SK-N-MC (cell line): Measurements from ENCODE around the gene PTTG1.

Experiments used
- EZH2 ChIP-seq: fragments of 200-600 bp; sonication (generic); IDR thresholded peaks from one replicate; pipeline ENCODE4 v1.6.1; 2017; ENCODE audit warnings: antibody characterized with exemption
- FOXP2 ChIP-seq: optimal IDR thresholded peaks from 2 replicates; pipeline ENCODE3; 2011; ENCODE audit warnings: mild to moderate bottlenecking, moderate library complexity; ENCODE audit not compliant: insufficient read depth; ENCODE audit errors: extremely low read length, control extremely low read depth
- POLR2AphosphoS5 ChIP-seq: IDR thresholded peaks from 2 replicates; pipeline ENCODE4 v1.6.1; 2012; ENCODE audit warnings: mild to moderate bottlenecking, low read depth, low read length, borderline replicate concordance

DNA sequence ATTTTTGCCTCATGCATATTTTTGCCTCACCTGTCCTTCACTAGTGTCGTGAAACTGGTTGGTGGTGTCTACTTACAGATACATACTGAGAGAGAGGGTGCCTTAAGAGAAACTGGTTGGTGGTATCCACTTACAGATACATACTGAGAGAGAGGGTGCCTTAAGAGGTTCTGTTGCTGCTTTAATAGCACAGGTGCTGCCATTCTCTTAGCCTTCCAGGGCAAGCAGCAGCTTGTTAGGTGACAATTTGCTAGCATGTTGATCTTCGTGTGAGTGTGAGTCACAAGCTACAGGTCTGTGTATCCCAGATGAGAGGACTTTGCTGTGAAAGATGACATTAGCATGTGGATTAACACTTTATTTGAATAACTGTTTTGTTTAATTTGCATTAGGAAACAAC, 1.4 kb downstream of the PTTG1 start:
- no peak for TF ChIP-seq EZH2
- no peak for TF ChIP-seq POLR2AphosphoS5
- no peak for TF ChIP-seq FOXP2
